ENCODE data around the gene HMCN2. TPM values are rescaled to one million over a fixed set of nuclear protein-coding genes. Genes with fewer than 3 reads are reported as not detected.
"Not testable (repeated sequence)": the region's sequence is repeated elsewhere in the genome, so short reads cannot be mapped to it uniquely, and the experiment has no call there.

HMCN2 gene
- total and polyA plus RNA-seq, 2 donors (not counting 1 experiment from before 2014, with no cell fraction given), result 0.01 TPM; not detected in 1

DNA sequence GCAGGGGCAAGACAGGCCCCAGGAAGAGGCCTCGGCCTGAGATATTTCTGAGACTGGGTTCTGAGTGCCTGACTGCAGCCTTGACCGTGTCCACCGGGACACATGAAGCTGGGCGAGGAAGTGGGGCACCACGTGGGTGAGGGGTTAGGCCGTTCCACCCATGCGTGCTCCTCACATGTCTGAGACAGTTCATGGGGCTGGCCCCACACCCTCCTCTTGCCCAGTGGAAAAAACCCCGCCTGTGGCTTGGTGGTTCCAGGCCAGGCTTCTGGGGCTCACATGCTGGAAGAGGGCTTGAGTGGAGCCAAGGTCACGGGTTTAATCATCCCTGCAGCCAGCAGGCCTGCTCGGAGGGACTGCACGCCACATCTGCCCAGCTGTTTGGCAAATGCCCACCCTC lies 11.4 kb downstream of the HMCN2 start:
- no peaks in the 10 kb centered on the region for H3K9me3 Mint-ChIP-seq (ENCODE audit: insufficient read depth)
- no peaks in the 10 kb centered on the region for H3K79me2 ChIP-seq (ENCODE audit: control insufficient read depth, insufficient read depth, low read length)
- H3K27ac Mint-ChIP-seq, result no peak overlapping the region
- H3K36me3 ChIP-seq (replicated peaks in 1 of 2; ENCODE audit: control extremely low read depth in 1 of 2, control insufficient read depth in 1 of 2, extremely low read depth in 1 of 2, insufficient read depth in 2 of 2, low read length in 1 of 2), result no peaks in the 10 kb centered on the region
- no peak overlapping the region for H3K4me3 ChIP-seq (ENCODE audit: control extremely low read depth in 1 of 5, extremely low read depth in 1 of 5, insufficient read depth in 1 of 5, low read depth in 2 of 5, low read length in 4 of 5)
- H3K9me3 ChIP-seq (ENCODE audit: control extremely low read depth in 1 of 3, control insufficient read depth in 2 of 3, insufficient read depth in 1 of 3, low read length in 2 of 3), result no peaks in the 10 kb centered on the region
- CTCF ChIA-PET, result no interaction called here
- H4K20me1 ChIP-seq (ENCODE audit: control insufficient read depth, insufficient read depth, low read length, poor library complexity, severe bottlenecking), result no peaks in the 10 kb centered on the region
- H3K4me1 ChIP-seq (ENCODE audit: control insufficient read depth in 2 of 2, insufficient read depth in 2 of 2, low read length in 2 of 2), result no peaks in the 10 kb centered on the region
- no peaks in the 10 kb centered on the region for H3K4me1 Mint-ChIP-seq
- intact Hi-C loops (cut with micrococcal nuclease), result no loop called here
- DNase-seq (no peak), ATAC-seq (ENCODE audit: low read depth) (no peak)
- H3K4me2 ChIP-seq (replicated peaks; ENCODE audit: low read depth, low read length, poor library complexity, severe bottlenecking), result no peak overlapping the region
- no peak overlapping the region for H3K4me3 Mint-ChIP-seq
- no peak for TF ChIP-seq EZH2 (IDR thresholded peaks at IDR 0.05; ENCODE audit: borderline replicate concordance, insufficient read depth, low read depth, low read length, poor library complexity, severe bottlenecking)
- TF ChIP-seq, protein P1, sequence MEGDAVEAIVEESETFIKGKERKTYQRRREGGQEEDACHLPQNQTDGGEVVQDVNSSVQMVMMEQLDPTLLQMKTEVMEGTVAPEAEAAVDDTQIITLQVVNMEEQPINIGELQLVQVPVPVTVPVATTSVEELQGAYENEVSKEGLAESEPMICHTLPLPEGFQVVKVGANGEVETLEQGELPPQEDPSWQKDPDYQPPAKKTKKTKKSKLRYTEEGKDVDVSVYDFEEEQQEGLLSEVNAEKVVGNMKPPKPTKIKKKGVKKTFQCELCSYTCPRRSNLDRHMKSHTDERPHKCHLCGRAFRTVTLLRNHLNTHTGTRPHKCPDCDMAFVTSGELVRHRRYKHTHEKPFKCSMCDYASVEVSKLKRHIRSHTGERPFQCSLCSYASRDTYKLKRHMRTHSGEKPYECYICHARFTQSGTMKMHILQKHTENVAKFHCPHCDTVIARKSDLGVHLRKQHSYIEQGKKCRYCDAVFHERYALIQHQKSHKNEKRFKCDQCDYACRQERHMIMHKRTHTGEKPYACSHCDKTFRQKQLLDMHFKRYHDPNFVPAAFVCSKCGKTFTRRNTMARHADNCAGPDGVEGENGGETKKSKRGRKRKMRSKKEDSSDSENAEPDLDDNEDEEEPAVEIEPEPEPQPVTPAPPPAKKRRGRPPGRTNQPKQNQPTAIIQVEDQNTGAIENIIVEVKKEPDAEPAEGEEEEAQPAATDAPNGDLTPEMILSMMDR (IDR thresholded peaks at IDR 0.05), result no peak
- no peak overlapping the region for H2AFZ ChIP-seq (ENCODE audit: insufficient read depth, low read depth, low read length, poor library complexity, severe bottlenecking)
- H3K27me3 ChIP-seq (replicated peaks in 1 of 4; ENCODE audit: control extremely low read depth in 1 of 4, control insufficient read depth in 3 of 4, insufficient read depth in 4 of 4, low read length in 3 of 4), result peaks cover 0 to 3% (median 0%) of the 10 kb centered on the region in 4 experiments
- 81% methylated on average over 8 of the region's 11 CpGs for WGBS (ENCODE audit: insufficient coverage)
- H3K9ac ChIP-seq (ENCODE audit: low read length), result no peak overlapping the region
- H3K27me3 Mint-ChIP-seq, result peaks cover 25% of the 10 kb centered on the region
- H3K27ac ChIP-seq (ENCODE audit: low read length in 2 of 2), result no peak overlapping the region
- POLR2A ChIA-PET, result no interaction called here

DNA sequence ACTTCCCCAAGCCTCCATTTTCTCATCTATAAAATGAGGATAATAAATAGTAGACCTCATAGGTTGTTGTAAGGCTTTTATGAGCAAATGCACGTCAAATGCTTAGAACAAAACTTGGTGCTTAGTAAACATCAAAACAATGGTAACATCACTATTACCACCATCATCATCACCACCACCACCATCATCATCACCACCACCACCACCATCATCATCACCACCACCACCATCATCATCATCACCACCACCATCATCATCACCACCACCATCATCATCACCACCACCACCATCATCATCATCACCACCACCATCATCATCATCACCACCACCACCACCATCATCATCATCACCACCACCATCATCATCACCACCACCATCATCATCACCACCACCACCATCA lies 12.0 kb downstream of the HMCN2 start:
- H3K9me3 Mint-ChIP-seq (ENCODE audit: insufficient read depth); POLR2A ChIA-PET; ATAC-seq (ENCODE audit: low read depth); H3K79me2 ChIP-seq (ENCODE audit: control insufficient read depth, insufficient read depth, low read length); H3K4me1 Mint-ChIP-seq; CTCF ChIA-PET; H3K27ac ChIP-seq (ENCODE audit: low read length in 2 of 2); H3K4me3 ChIP-seq (ENCODE audit: control extremely low read depth in 1 of 5, extremely low read depth in 1 of 5, insufficient read depth in 1 of 5, low read depth in 2 of 5, low read length in 4 of 5); H3K4me3 Mint-ChIP-seq; H3K36me3 ChIP-seq (replicated peaks in 1 of 2; ENCODE audit: control extremely low read depth in 1 of 2, control insufficient read depth in 1 of 2, extremely low read depth in 1 of 2, insufficient read depth in 2 of 2, low read length in 1 of 2); H3K4me2 ChIP-seq (replicated peaks; ENCODE audit: low read depth, low read length, poor library complexity, severe bottlenecking); H3K4me1 ChIP-seq (ENCODE audit: control insufficient read depth in 2 of 2, insufficient read depth in 2 of 2, low read length in 2 of 2); intact Hi-C loops (cut with micrococcal nuclease); H2AFZ ChIP-seq (ENCODE audit: insufficient read depth, low read depth, low read length, poor library complexity, severe bottlenecking); H3K27ac Mint-ChIP-seq; H3K9ac ChIP-seq (ENCODE audit: low read length); DNase-seq; H3K27me3 ChIP-seq (replicated peaks in 1 of 4; ENCODE audit: control extremely low read depth in 1 of 4, control insufficient read depth in 3 of 4, insufficient read depth in 4 of 4, low read length in 3 of 4); H3K9me3 ChIP-seq (ENCODE audit: control extremely low read depth in 1 of 3, control insufficient read depth in 2 of 3, insufficient read depth in 1 of 3, low read length in 2 of 3); H4K20me1 ChIP-seq (ENCODE audit: control insufficient read depth, insufficient read depth, low read length, poor library complexity, severe bottlenecking): not testable (repeated sequence)
- H3K27me3 Mint-ChIP-seq, result peaks cover 26% of the 10 kb centered on the region
- WGBS (ENCODE audit: insufficient coverage), result no CpG with 5 or more reads among the region's 1 CpG
